PC-9 (cell line): ENCODE results near the gene YPEL1. TPM values are rescaled to one million over a fixed set of nuclear protein-coding genes. Genes with fewer than 3 reads are reported as not detected.

Source experiments
- BruUV-seq: library from RNA; stranded (reverse); fragments of 400-500 nt; replicated peaks from 2 replicates; lab custom pipeline; 2021; lab: Mats Ljungman, UMichigan
- CTCF ChIA-PET: fragments of 300-600 bp; sonication (Branson Sonifier 250); formaldehyde crosslinking; loops from one replicate; lab custom pipeline; 2022; ENCODE audit warnings: antibody characterized with exemption; lab: Charles Lee
- POLR2A ChIA-PET: fragments of 300-600 bp; sonication (Branson Sonifier 250); formaldehyde crosslinking; loops from one replicate; lab custom pipeline; 2022; ENCODE audit warnings: antibody characterized with exemption; ENCODE audit not compliant: unreplicated experiment; lab: Charles Lee
- DNase-seq, 2 experiments: peaks; one replicate each; pipeline versions ENCODE4 v3.0.0 to v3.0.0-alpha.2; 2015 to 2022; ENCODE audit warnings: mixed read lengths in 1 of 2
- H2AFZ ChIP-seq: fragments of 200-600 bp; sonication (generic); 2 replicates; pipeline ENCODE4 v1.8.1; 2017; ENCODE audit warnings: antibody characterized with exemption
- H3F3A ChIP-seq: fragments of 200-600 bp; sonication (generic); 2 replicates; pipeline ENCODE4 v1.8.1; 2017; ENCODE audit warnings: antibody characterized with exemption, mild to moderate bottlenecking, low read depth; ENCODE audit not compliant: insufficient read depth
- H3K27ac ChIP-seq: fragments of 200-600 bp; sonication (generic); 2 replicates; pipeline ENCODE4 v1.6.1; 2016; ENCODE audit warnings: mixed run types
- H3K27me3 ChIP-seq: fragments of 200-600 bp; sonication (generic); 2 replicates; pipeline ENCODE4 v1.6.1; 2016; ENCODE audit warnings: low read depth, mixed run types; ENCODE audit not compliant: insufficient read depth
- H3K36me3 ChIP-seq: fragments of 200-600 bp; sonication (generic); 2 replicates; pipeline ENCODE4 v1.6.1; 2016; ENCODE audit warnings: low read depth, mixed run types
- H3K4me1 ChIP-seq: fragments of 200-600 bp; sonication (generic); replicated peaks from 2 replicates; pipeline ENCODE4 v1.6.1; 2016; ENCODE audit warnings: mixed run types; ENCODE audit not compliant: insufficient read depth
- H3K4me2 ChIP-seq: fragments of 200-600 bp; sonication (generic); 2 replicates; pipeline ENCODE4 v1.6.1; 2017; ENCODE audit warnings: mixed run types
- H3K4me3 ChIP-seq: fragments of 200-600 bp; sonication (generic); 2 replicates; pipeline ENCODE4 v1.6.1; 2016; ENCODE audit warnings: mixed run types
- H3K79me2 ChIP-seq: fragments of 200-600 bp; sonication (generic); 2 replicates; pipeline ENCODE4 v1.6.1; 2017; ENCODE audit warnings: low read depth, mixed run types
- H3K9me2 ChIP-seq: fragments of 200-600 bp; sonication (generic); 2 replicates; pipeline ENCODE4 v1.8.1; 2017; ENCODE audit warnings: mild to moderate bottlenecking; ENCODE audit not compliant: insufficient read depth
- H3K9me3 ChIP-seq: fragments of 200-600 bp; sonication (generic); 2 replicates; pipeline ENCODE4 v1.8.1; 2016; ENCODE audit warnings: low read depth; ENCODE audit not compliant: insufficient read depth
- H4K20me1 ChIP-seq: fragments of 200-600 bp; sonication (generic); 2 replicates; pipeline ENCODE4 v1.8.1; 2017; ENCODE audit not compliant: insufficient read depth
- CTCF ChIP-seq: fragments of 200-600 bp; sonication (generic); conservative IDR thresholded peaks from 2 replicates; pipeline ENCODE4 v1.6.1; 2017; ENCODE audit warnings: mixed run types, antibody characterized with exemption, mild to moderate bottlenecking, moderate library complexity
- EZH2 ChIP-seq: fragments of 200-600 bp; sonication (generic); IDR thresholded peaks from 2 replicates; pipeline ENCODE4 v1.8.0; 2017; ENCODE audit warnings: antibody characterized with exemption, low read depth
- intact Hi-C: fragments of 100-400 bp; cut with micrococcal nuclease; formaldehyde crosslinking; loops from one replicate; pipeline ENCODE4 v1.10.0; 2022; ENCODE audit not compliant: unreplicated experiment
- total RNA-seq: library from RNA; stranded (reverse); gene quantifications from 2 replicates; pipeline ENCODE4 v1.2.3, GENCODE V29; 2021

Gene YPEL1
- total RNA-seq, 1 experiment from 2014 or later, result 5.2 TPM

GRCh38 chr22:21766691-21767462 lies 31.3 kb upstream of the YPEL1 start:
- POLR2A ChIA-PET, result no interaction called here
- Histone ChIP-seq H2AFZ (no peak overlapping the region), H3K36me3 (no peaks in the 10 kb centered on the region), H4K20me1 (no peaks in the 10 kb centered on the region), H3K9me2 (no peaks in the 10 kb centered on the region), H3K27ac (no peak overlapping the region), H3F3A (no peaks in the 10 kb centered on the region), H3K9me3 (no peaks in the 10 kb centered on the region), H3K79me2 (no peaks in the 10 kb centered on the region), H3K4me1 (no peaks in the 10 kb centered on the region), H3K27me3 (no peaks in the 10 kb centered on the region), H3K4me2 (no peak overlapping the region), H3K4me3 (no peak overlapping the region)
- CTCF ChIA-PET, result no interaction called here
- no peak for TF ChIP-seq EZH2
- TF ChIP-seq CTCF, result no peak
- no TSS peak for BruUV-seq
- DNase-seq, result no peak
- intact Hi-C loops, result no loop called here

- Histone ChIP-seq H3K9me2 (no peaks in the 10 kb centered on the region), H3F3A (no peaks in the 10 kb centered on the region), H3K4me1 (no peaks in the 10 kb centered on the region), H3K4me3 (no peak overlapping the region), H3K36me3 (no peaks in the 10 kb centered on the region), H3K27me3 (no peaks in the 10 kb centered on the region), H4K20me1 (no peaks in the 10 kb centered on the region), H3K4me2 (no peak overlapping the region), H3K79me2 (no peaks in the 10 kb centered on the region), H2AFZ (no peak overlapping the region), H3K27ac (no peak overlapping the region), H3K9me3 (no peaks in the 10 kb centered on the region)
- DNase-seq, result no peak
- no TSS peak for BruUV-seq
- no peak for TF ChIP-seq CTCF
- TF ChIP-seq EZH2, result no peak
- POLR2A ChIA-PET, result no interaction called here
- intact Hi-C loops, result no loop called here
- CTCF ChIA-PET, result no interaction called here
These were observed 30.4 kb upstream of the YPEL1 start for GRCh38 chr22:21765909-21766529.

GRCh38 chr22:21764038-21764804 lies 28.6 kb upstream of the YPEL1 start:
- ChIA-PET POLR2A (no interaction called here), CTCF (no interaction called here)
- no peak overlapping the region for H3K4me2 ChIP-seq
- H3K79me2 ChIP-seq, result no peaks in the 10 kb centered on the region
- H3K27me3 ChIP-seq, result no peaks in the 10 kb centered on the region
- H3K27ac ChIP-seq, result no peak overlapping the region
- H3K9me3 ChIP-seq, result no peaks in the 10 kb centered on the region
- H4K20me1 ChIP-seq, result no peaks in the 10 kb centered on the region
- no peak for TF ChIP-seq EZH2
- TF ChIP-seq CTCF, result no peak
- no TSS peak for BruUV-seq
- H3K36me3 ChIP-seq, result no peaks in the 10 kb centered on the region
- intact Hi-C loops, result no loop called here
- no peaks in the 10 kb centered on the region for H3K4me1 ChIP-seq
- no peak for DNase-seq
- no peak overlapping the region for H3K4me3 ChIP-seq
- no peaks in the 10 kb centered on the region for H3K9me2 ChIP-seq
- no peaks in the 10 kb centered on the region for H3F3A ChIP-seq
- no peak overlapping the region for H2AFZ ChIP-seq
